ENCODE results near the gene UBE2M.

Gene UBE2M

DNA sequence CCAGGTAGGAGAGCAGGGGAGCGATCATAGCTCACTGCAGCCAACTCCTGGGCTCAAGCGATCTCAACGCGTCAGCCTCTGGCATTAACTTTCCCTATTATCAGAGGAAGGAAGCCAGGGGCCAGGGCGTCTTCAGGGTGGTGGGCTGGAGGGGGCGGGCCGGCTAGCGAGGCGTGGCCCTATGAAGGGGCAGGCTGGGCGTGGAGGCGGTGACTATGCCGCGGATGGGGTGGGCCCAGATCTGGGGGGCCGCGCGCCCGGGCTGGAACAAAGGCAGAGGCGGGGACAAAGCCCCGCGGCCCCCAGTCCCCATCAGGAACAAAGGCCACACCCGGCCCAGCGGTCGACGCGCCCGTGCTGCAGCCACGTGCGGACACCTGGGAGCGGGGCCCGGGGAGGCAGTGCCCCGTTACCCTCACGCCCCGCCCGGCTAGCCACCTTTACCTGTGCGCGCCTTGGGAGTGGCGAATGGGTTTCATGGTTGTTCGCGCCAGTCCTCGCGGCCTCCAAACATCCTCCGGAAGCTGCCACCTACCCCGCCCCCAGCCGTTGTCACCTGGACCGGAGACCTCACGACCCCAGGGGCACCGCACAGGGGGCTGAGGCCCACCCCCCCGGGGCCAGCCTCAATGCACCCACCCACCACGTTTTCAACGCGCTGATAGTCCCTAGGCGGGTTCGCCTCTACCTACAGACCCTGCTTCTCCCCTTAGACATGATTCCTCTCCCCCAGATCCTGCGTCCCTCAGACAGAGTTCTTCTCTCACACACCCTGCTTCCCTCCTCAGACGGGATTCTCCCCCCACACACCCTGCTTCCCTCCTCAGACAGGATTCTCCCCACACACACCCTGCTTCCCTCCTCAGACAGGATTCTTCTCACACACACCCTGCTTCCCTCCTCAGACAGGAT is 19.9 kb downstream of the UBE2M start:
- no peak for TF ChIP-seq EZH2 (IDR thresholded peaks at IDR 0.05; ENCODE audit: borderline replicate concordance, low read length)
- TF ChIP-seq, protein P1, sequence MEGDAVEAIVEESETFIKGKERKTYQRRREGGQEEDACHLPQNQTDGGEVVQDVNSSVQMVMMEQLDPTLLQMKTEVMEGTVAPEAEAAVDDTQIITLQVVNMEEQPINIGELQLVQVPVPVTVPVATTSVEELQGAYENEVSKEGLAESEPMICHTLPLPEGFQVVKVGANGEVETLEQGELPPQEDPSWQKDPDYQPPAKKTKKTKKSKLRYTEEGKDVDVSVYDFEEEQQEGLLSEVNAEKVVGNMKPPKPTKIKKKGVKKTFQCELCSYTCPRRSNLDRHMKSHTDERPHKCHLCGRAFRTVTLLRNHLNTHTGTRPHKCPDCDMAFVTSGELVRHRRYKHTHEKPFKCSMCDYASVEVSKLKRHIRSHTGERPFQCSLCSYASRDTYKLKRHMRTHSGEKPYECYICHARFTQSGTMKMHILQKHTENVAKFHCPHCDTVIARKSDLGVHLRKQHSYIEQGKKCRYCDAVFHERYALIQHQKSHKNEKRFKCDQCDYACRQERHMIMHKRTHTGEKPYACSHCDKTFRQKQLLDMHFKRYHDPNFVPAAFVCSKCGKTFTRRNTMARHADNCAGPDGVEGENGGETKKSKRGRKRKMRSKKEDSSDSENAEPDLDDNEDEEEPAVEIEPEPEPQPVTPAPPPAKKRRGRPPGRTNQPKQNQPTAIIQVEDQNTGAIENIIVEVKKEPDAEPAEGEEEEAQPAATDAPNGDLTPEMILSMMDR (IDR thresholded peaks at IDR 0.05; ENCODE audit: low read length): no peak
- Histone ChIP-seq H3K9ac (ENCODE audit: low read length) (peak overlapping the region; percentile 55), H3K36me3 (ENCODE audit: insufficient read depth, low read length) (no peaks in the 10 kb centered on the region), H3K79me2 (ENCODE audit: insufficient read depth, low read length) (no peaks in the 10 kb centered on the region), H4K20me1 (ENCODE audit: insufficient read depth, low read length) (no peaks in the 10 kb centered on the region), H3K27ac (ENCODE audit: low read depth, low read length, poor library complexity, severe bottlenecking) (no peak overlapping the region), H3K9me2 (ENCODE audit: low read depth, low read length) (no peaks in the 10 kb centered on the region), H3F3A (ENCODE audit: insufficient read depth, low read length) (no peaks in the 10 kb centered on the region), H3K9me3 (ENCODE audit: low read length) (no peaks in the 10 kb centered on the region), H3K4me3 (ENCODE audit: low read depth, low read length, poor library complexity, severe bottlenecking) (peak overlapping the region; percentile 57), H2AFZ (ENCODE audit: low read length) (no peak overlapping the region; the same call in none of the 2 replicates), H3K4me2 (ENCODE audit: low read length) (peak overlapping the region; percentile 79), H3K4me1 (ENCODE audit: insufficient read depth, low read length, severe bottlenecking) (peaks cover 17% of the 10 kb centered on the region), H3K27me3 (ENCODE audit: insufficient read depth, low read length) (no peaks in the 10 kb centered on the region)

DNA sequence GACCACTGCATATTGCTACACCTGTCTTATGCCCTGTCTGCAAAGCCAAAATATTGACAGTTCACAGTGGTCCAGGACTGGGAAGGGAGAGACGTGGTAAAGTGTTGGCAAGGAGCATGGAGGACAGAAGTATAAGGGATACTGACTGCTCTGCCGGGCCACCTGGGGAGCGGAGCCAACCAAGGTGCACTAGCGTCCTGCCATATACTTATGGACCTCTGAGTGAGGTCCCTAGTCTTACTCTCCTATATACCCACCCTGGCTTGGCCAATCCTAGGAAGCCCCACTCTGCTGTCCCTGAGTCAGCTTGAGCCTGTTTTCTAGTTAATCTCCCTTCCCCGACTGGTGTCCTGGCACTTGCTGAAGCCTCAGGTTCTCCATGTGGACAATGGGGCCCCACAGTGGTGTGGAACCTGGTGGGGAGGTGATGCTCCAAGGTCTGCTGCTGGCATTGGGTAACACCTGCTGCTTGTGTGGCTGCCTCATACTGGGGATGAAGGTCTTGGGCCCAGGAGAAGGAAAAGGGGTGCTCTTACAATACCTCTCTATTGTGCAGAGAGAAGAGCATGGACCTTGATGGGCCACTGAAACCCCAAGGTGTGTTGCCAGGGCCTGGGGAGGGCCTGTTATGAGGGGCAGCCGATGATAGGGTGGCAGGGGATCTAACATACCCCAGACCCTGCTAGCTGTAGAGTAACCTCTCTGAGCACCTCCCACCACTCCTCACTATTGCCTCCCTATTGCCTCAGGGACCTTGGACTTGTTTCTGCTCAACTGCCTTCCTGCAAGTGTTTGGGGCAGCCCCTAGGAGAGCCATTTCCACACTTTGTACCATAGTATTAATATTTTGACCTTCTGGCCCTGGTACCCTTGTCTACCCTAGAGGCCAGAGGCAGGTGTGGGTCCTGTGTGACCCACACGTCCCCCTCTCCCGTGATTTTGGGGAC is 21.3 kb downstream of the UBE2M start:
- no peaks in the 10 kb centered on the region for H3K79me2 ChIP-seq (ENCODE audit: insufficient read depth, low read length)
- H3K9ac ChIP-seq (ENCODE audit: low read length): no peak overlapping the region
- H3K9me3 ChIP-seq (ENCODE audit: low read length): no peaks in the 10 kb centered on the region
- H3K9me2 ChIP-seq (ENCODE audit: low read depth, low read length): no peaks in the 10 kb centered on the region
- no peak for TF ChIP-seq EZH2 (IDR thresholded peaks at IDR 0.05; ENCODE audit: borderline replicate concordance, low read length)
- TF ChIP-seq, protein P1 (IDR thresholded peaks at IDR 0.05; ENCODE audit: low read length): no peak
- H3K4me3 ChIP-seq (ENCODE audit: low read depth, low read length, poor library complexity, severe bottlenecking): no peak overlapping the region
- H2AFZ ChIP-seq (ENCODE audit: low read length): no peak overlapping the region
- no peaks in the 10 kb centered on the region for H3K27me3 ChIP-seq (ENCODE audit: insufficient read depth, low read length)
- peaks cover 15% of the 10 kb centered on the region for H3K4me1 ChIP-seq (ENCODE audit: insufficient read depth, low read length, severe bottlenecking)
- peak overlapping the region; percentile 79; the same call in 1 of the 2 replicates for H3K4me2 ChIP-seq (ENCODE audit: low read length)
- no peaks in the 10 kb centered on the region for H4K20me1 ChIP-seq (ENCODE audit: insufficient read depth, low read length)
- H3F3A ChIP-seq (ENCODE audit: insufficient read depth, low read length): no peaks in the 10 kb centered on the region
- no peak overlapping the region for H3K27ac ChIP-seq (ENCODE audit: low read depth, low read length, poor library complexity, severe bottlenecking)
- no peaks in the 10 kb centered on the region for H3K36me3 ChIP-seq (ENCODE audit: insufficient read depth, low read length)

DNA sequence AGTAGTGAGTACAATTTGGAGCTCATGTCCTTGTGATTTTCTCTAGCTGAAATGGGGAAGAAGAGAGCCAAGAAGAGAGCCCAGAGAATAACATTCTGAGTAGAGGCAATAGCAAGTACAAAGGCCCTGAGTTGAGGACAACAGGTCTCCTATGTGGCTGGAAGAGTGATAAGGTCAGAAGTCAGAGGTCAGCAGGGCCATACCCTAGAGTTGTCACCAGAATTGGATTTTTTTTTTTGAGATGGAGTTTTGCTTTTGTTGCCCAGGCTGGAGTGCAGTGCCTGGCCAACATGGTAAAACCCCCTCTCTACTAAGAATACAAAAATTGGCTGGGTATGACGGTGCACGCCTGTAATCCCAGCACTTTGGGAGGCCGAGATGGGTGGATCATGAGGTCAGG is 22.6 kb downstream of the UBE2M start:
- H3K4me1 ChIP-seq (ENCODE audit: insufficient read depth, low read length, severe bottlenecking): peaks cover 15% of the 10 kb centered on the region
- no peaks in the 10 kb centered on the region for H3K79me2 ChIP-seq (ENCODE audit: insufficient read depth, low read length)
- TF ChIP-seq, protein P1 (IDR thresholded peaks at IDR 0.05; ENCODE audit: low read length): no peak
- TF ChIP-seq EZH2 (IDR thresholded peaks at IDR 0.05; ENCODE audit: borderline replicate concordance, low read length): no peak

More for the DNA sequence above, 22.6 kb downstream of the UBE2M start:
- H3K36me3 ChIP-seq (ENCODE audit: insufficient read depth, low read length): no peaks in the 10 kb centered on the region
- no peaks in the 10 kb centered on the region for H3K27me3 ChIP-seq (ENCODE audit: insufficient read depth, low read length)
- H2AFZ ChIP-seq (ENCODE audit: low read length): no peak overlapping the region
- no peaks in the 10 kb centered on the region for H3K9me2 ChIP-seq (ENCODE audit: low read depth, low read length)
- no peaks in the 10 kb centered on the region for H3F3A ChIP-seq (ENCODE audit: insufficient read depth, low read length)
- no peak overlapping the region for H3K4me2 ChIP-seq (ENCODE audit: low read length)
- H3K4me3 ChIP-seq (ENCODE audit: low read depth, low read length, poor library complexity, severe bottlenecking): no peak overlapping the region
- no peaks in the 10 kb centered on the region for H4K20me1 ChIP-seq (ENCODE audit: insufficient read depth, low read length)
- H3K9ac ChIP-seq (ENCODE audit: low read length): no peak overlapping the region
- no peak overlapping the region for H3K27ac ChIP-seq (ENCODE audit: low read depth, low read length, poor library complexity, severe bottlenecking)
- H3K9me3 ChIP-seq (ENCODE audit: low read length): no peaks in the 10 kb centered on the region

Data from OCI-LY1 (cell line).